GM21786 (cell line): ENCODE results near the gene GOLGA8T.
"Not testable (repeated sequence)": the region's sequence is repeated elsewhere in the genome, so short reads cannot be mapped to it uniquely, and the experiment has no call there.

Source experiments
- ATAC-seq: cut with Tn5 transposase; IDR thresholded peaks from one replicate; pipeline ENCODE4 v1.9.1; 2021; ENCODE audit not compliant: unreplicated experiment

The GOLGA8T gene, protein sequence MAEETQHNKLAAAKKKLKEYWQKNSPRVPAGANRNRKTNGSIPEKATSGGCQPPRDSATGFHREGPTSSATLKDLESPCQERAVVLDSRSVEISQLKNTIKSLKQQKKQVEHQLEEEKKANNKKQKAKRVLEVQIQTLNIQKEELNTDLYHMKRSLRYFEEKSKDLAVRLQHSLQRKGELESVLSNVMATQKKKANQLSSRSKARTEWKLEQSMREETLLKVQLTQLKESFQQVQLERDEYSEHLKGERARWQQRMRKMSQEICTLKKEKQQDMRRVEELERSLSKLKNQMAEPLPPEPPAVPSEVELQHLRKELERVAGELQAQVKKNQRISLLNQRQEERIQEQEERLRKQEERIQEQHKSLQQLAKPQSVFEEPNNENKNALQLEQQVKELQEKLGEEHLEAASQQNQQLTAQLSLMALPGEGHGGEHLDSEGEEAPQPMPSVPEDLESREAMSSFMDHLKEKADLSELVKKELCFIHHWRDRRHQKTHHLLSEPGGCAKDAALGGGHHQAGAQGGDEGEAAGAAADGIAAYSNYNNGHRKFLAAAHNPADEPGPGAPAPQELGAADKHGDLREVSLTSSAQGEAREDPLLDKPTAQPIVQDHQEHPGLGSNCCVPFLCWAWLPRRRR

GRCh38 chr15:30134751-30135150, at the start of gene GOLGA8T:
GOLGA8T (plus strand) TSS chr15:30135051; CDS start chr15:30135149, 98 bp downstream.
- ATAC-seq: not testable (repeated sequence)

GRCh38 chr15:30097827-30098226, 37.0 kb upstream of the GOLGA8T start:
- ATAC-seq: not testable (repeated sequence)

DNA sequence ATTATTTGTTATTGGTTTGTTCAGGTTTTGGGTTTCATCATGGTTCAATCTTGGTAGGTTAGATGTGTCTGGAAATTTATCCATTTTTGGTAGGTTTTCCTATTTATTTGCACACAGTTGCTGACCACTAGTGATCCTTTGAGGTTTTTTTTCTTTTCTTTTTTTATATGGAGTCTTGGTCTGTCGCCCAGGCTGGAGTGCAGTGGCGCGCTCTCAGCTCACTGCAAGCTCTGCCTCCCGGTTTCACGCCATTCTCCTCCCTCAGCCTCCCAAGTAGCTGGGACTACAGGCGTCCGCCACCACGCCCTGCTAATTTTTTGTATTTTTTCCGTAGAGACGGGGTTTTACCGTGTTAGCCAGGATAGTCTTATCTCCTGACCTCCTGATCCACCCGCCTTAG, 32.0 kb upstream of the GOLGA8T start:
- not testable (repeated sequence) for ATAC-seq

DNA sequence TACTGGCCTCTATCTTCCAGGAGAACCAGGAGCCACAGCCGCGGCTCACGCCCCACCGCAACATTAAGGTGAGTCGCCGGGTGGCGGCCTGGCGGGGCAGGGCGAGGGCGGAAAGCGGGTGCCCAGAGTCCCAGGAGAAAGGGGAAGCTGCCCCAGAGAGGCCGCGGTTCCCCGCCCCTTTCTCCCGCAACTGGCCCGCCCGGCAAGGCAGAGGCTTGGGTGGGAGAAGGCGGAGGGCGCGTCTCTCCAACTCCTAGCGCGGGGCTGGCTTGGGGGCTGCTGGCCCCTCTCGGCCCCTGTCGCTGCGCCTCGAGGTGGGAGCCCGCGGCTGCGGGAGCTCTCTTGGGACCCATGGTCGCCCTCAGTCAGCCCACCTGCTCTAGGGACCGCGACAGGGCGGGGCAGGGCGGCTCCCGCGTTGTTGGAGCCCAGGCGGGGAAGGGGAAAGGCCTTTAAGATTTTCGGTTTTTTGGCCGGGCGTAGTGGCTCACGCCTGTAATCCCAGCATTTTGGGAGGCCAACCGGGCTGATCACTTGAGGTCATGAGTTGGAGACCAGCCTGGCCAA, 30.8 kb upstream of the GOLGA8T start:
- not testable (repeated sequence) for ATAC-seq

- not testable (repeated sequence) for ATAC-seq
These were observed 24.3 kb upstream of the GOLGA8T start for GRCh38 chr15:30110591-30110990.

- not testable (repeated sequence) for ATAC-seq
These were observed 4.8 kb upstream of the GOLGA8T start for GRCh38 chr15:30130066-30130465.

DNA sequence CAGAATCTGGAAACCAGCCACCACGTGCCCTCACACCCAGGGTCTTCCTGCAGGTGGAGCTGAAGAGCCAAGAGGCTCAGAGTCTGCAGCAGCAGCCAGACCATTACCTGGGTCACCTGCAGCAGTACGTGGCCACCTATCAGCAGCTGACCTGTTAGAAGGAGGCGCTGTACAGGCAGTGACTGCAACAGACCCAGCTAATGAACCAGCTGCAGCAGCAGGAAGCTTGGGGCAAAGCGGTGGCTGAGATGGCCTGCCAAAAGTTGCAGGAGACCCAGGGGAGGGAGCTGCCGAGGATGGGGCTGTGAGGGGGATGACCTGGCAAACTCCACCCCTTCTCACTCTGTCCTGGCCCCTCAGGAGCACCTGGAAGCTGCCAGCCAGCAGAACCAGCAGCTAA, 8.4 kb downstream of the GOLGA8T start:
- ATAC-seq: not testable (repeated sequence)

DNA sequence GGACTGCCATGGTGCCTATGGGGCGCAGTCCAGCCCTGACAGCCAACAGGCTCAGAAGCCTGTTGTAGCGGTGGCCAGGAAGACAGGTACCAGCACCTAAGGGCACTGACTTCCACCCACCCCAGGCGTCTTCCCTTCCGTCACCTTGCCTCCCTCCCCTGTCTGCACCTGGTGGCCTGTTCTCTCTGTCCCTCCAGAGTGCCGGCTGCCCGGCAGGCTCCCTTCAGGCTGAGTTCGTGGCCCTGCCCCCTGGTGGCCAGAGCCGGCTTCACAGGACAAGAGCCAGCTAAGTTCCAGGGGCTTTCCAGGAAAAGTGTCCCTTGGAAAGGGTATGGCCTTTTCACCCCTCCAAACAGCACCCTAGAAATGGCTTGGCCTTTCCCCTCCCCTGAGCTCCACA, 15.0 kb downstream of the GOLGA8T start:
- not testable (repeated sequence) for ATAC-seq

DNA sequence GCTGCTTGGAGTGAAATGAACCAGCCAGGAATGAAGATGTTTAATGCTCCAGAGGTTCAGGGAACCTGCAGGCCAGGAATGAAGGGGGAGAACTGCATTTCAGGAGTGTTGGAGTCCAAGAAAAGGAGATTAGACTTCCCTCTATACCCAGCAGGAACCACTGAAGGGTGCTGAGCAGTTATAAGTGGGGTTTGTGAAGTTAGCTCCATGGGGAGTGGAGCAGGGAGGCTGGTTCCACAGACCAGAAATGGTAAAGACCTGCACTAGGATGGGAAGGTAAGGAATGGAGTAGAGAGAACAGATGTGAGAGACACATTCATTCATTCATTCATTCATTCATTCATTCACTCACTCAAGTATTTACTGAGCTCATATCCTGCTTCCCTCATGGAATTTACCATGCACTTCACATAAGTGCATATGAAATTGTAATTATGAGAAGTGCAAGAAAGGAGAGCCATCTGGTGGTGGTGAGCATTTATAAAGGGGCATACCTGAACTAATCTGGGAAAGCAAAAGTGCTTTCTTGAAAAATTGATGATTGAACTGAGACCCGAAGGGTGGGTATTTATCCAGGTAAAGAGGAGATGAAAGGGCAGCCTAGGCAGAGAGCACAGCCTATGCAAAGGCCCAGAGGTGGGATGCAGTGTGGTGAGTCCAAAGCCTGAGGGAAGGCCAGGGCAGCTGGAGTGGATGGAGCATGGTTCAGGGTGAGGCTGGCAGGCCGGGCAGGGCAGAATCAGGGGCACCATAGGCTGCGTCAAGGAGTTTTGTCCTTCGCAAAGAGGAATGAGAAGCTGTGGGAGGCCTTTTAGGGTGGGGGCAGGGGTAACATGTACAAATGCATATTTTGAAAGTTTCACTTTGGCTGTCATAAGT, 27.9 kb downstream of the GOLGA8T start:
- not testable (repeated sequence) for ATAC-seq

DNA sequence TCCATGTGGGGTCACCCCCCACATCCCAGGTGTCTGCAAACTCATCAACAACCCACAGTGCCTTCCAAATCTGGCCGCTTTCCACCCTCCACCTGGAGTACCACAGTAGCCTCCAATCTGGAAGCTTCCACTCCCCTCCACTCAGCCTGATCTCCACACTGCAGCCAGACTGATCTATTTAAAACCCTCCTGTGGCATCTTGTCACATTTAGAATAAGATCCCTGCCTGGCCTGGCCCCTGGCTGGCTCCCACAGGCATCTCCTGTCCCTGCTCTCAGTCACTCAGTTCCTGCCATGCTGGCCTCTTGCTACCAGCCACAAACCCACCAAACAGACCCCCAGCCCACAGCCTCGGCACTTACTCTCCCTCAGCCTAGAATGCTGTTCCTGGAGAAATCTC, 28.9 kb downstream of the GOLGA8T start:
- ATAC-seq: not testable (repeated sequence)

DNA sequence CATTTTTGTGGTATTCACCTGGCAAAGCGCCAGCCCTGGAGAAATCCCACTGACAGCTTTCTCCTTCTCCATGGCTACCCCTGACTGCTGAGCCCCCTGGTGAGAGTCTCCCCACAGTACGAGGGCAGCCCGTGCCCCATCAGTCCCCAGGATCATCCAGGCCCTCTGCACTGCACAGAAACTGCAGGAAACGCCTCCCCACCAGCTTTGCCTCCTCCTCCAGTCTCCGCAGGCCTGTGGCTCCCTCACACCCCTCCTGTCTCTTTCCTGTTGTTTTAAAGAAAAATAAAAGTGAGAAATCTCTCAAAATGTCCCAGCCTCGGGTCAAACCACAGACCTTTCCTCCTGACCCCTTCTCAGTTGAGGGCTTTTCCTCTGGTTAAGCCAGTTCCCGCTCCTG, 29.4 kb downstream of the GOLGA8T start:
- not testable (repeated sequence) for ATAC-seq

DNA sequence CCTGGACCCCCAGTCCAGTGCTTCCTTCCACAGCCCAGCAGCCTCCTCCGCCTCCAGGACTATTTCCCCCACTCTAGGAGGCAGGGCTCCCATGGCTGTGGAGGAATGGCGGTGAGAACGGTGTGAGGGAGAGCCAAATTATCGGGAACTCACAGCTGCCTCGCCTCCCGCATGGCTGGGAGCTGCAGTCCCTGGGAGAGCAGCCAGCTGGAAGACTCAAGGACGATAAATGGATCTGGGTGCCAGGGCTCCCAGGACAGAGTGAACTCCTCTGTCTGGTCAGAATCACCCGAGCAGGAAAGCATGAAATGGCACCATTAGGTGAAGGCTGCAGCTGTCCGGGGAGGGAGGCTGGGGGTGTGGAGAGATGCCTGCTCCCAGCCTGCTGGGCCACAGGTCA, 32.6 kb downstream of the GOLGA8T start:
- ATAC-seq: not testable (repeated sequence)

DNA sequence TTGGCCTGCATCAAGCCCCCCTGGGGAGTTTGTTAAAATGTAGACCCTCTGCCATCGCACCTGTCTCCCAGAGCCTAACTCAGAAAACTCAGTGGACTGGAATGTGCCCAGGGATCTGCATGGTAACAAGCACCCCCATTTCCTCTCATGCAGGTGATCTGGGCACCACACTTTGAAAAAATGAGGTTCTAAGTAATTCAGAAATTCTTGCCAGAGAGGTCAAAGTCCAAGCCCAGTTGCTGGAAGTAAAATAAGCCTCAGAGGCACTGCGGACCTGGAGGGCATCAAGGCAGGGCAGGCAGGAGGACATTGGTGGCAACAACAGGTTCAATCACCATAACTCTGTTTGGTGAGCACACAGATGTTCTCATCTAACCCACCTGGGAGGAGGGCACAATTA, 33.0 kb downstream of the GOLGA8T start:
- not testable (repeated sequence) for ATAC-seq

DNA sequence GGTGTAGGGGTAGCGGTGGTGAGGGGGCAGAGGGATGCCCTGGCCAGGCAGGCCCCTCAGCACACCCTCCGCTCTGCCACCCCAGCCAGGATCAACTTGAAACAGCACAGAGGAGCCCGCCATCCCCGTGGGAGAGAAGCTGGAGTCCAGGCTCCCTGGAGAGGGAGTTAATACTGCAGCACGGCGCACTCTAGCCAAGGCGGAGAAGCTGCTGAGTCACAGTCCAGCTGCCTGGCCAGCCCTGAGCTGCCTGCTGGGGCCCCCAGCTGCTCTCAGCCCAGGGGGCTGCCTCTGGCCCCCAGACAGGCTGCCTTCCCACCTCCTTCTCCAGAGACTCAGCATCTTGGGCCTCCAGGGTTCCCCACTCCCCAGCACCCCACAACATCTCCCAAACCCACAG, 36.6 kb downstream of the GOLGA8T start:
- not testable (repeated sequence) for ATAC-seq

GRCh38 chr15:30173041-30173608, 38.3 kb downstream of the GOLGA8T start:
- ATAC-seq: not testable (repeated sequence)

- not testable (repeated sequence) for ATAC-seq
These were observed 40.4 kb downstream of the GOLGA8T start for GRCh38 chr15:30175291-30175690.

GRCh38 chr15:30176613-30177012, 41.8 kb downstream of the GOLGA8T start:
- not testable (repeated sequence) for ATAC-seq

DNA sequence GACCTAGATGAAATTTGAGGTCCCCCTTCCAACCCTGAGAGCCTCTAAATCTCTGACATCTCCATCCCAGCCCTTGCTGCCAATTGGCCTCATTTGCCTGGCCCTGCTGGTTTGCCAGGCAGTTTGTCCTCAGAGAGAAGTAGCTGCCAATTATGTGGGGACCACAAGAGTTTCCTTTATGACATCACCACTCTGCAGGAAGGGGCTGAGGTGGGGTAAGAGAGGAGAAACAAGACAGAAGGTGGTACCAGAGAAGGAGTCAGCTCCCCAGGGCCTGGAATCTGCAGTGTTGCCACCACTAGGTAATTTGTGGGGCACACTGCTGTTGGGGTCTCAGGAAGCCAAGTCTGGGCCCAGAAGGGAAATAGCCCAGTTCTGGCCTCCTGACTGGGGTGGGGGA, 45.0 kb downstream of the GOLGA8T start:
- ATAC-seq: not testable (repeated sequence)

GRCh38 chr15:30185495-30185894, 50.6 kb downstream of the GOLGA8T start:
- not testable (repeated sequence) for ATAC-seq

DNA sequence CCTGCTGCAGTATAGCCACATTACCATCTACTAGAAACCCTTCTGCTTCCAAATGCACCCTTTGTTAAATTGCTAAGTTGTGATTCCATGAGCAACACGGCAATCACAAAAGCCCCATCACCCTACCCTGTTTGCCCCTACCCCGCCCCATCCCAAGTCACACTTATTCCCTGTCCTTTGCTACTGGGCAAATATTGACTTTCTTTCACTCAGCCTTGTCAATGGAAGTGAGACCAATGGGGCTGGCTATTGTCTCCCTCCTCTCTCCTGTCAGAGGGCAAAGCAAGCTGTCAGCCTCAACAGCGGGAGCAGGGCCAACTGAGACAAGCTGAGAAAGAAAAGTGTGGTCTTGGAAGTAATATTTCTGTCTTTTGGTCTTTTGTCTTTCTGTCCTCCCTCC, 52.6 kb downstream of the GOLGA8T start:
- ATAC-seq: not testable (repeated sequence)
